ENCODE measurements around the gene EPB41L2.

The EPB41L2 gene

DNA sequence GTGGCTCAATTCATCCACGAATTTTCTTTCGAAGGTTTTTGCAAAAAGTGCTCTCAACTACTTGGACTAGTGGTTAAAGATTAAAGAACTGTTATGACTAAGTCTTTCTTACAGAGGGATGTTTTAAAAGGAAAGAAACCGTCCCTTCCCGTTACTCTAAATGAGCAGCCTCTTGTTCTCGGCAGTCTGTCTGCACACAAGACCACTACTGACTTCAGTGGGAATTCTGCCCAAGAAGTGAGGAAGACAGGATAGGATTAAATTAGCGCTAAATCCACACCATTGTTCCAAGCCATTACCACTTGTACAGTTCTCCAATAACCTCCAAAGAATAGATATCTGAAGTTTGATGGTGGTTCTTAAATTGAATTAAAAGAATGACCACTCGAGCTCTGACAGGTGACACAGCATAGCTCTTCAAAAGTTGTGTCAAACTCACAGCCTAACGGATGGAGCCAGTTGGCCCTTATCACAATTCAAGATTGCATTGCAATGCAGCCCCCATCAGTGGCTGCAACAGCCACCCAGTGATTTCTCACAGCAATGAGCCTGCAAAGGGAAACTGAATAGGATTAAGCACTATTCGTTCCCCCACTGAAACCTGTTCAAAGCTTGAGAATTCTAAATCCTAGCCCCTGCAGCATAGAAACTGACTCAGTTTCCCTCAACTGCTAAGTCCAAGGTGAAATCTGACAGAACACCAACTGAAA is 1.8 kb downstream of the EPB41L2 start:
- no peak for DNase-seq

- DNase-seq = no peak
Measured at GRCh38 chr6:131060311-131060710, 2.7 kb downstream of the EPB41L2 start.

DNA sequence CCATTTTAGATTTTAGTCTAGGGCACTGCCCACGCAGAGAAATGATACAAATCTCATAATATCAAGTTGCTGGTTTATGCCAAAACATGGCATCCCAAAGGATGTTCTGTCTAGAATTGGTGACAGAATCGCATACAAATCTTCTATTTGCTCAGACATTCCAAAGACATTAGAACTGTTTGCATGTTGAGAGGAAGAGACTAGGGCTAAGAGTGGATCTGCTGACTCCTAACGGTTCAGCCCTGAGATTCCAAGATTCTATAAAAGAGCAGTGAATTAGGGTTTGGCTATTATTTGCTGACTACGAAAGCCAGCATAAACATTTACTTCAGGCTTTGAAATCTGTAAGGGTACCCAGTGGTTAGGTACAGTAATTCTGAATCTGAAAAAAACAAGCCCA is 3.6 kb downstream of the EPB41L2 start:
- DNase-seq = no peak

GRCh38 chr6:131058236-131058635 is 4.8 kb downstream of the EPB41L2 start:
- no peak for DNase-seq

- DNase-seq = no peak
Measured at GRCh38 chr6:131054392-131055250, 8.4 kb downstream of the EPB41L2 start.

GRCh38 chr6:131053546-131054240 is 9.4 kb downstream of the EPB41L2 start:
- DNase-seq = no peak

DNA sequence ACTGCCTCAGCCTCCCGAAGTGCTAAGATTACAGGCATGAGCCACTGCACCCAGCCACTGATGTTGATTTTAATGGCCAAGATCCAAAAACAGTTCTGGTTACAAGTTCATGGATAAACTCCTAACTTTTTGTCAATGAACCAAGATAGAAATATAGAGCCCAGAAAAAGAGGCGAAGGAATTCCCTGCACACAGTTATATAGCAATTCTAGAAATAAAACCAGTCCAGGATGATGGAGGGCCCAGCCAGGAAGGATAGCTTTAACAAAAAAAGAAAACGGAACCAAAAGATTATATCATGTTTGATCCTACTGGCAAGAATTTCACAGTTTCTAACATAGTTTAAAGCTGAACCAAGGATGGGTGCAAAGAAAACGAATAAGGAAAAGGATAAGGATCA is 10.9 kb downstream of the EPB41L2 start:
- no peak for DNase-seq

DNA sequence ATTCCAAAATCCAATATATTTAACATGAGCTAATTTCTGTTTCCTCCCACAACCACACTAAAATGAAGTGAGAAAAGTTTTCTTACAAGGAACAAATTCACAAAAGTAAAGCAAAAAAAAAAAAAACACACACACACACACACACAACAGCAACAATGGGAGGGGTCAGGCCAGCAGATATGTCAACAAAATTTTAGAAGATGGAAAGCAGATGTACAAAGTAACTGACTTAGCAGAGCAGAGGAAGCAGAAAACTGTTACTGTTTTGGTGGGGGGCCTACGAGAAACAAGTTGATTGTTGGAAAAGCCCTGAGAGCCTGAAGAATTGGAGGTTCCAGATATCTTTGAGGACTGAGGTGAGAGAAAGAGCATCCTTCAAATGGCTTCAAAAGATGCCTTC is 11.7 kb downstream of the EPB41L2 start:
- DNase-seq = no peak

- DNase-seq = no peak
Measured at GRCh38 chr6:131049608-131050007, 13.4 kb downstream of the EPB41L2 start.

DNA sequence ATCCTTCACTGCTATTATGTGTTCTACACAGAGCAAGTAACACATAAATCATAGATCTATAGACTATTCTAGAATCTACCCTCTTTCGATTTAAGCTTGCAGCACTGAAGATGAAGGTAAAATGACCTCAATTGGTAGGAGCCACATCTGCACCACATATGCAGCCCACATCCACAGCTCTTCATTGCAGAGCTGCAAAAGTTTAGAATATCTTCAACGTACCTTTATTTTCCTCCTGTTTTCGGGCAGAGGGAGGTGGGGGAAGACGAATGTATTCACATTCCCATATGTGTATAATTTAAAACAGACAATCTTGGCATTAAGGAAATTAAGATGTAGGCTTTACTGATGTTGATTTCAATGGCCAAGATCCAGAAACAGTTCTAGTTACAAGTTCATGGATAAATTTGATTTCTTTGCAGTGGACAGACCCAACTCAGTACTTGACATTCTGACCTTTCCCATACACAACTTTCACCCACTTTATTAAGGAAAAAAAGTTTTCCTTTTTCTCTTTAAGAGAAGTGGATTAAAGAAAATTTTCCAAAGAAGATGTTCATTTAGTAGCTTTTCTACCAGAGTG is 14.0 kb downstream of the EPB41L2 start:
- no peak for DNase-seq

DNA sequence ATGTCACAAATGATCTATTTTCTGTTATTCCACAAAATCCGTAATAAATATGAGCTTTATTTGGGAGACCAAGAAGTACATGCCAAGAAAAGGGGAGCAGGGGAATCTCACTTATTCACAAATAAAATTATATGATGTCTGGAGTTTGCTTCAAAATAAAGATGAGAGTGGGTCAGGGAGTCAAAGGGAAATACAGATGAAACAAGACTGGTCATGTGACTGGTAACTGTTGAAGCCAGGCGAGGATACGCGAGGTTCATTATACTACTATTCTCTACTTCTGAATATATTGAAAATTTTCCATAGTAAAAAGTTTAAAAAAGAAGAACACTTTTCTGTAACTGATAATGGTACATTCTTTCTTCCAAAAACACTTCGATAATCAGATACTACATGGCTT is 14.6 kb downstream of the EPB41L2 start:
- DNase-seq = no peak

DNA sequence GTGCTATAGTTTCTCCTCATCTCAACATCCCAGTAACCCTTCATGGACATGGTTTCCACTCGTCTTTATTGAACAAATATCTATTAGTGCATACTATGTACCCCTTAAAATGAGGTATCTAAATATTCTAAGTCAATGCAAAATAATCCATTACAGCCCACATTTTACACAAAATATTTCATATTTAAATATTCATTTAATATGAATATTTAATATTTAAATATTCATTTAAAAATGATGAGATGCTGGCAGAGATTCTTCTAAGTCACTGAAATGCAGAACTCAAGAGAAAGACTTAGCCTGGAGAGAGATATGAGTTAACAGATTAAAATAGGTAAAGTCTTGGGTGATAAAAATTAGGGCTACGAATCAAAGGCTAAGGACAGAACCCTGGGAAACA is 17.9 kb downstream of the EPB41L2 start:
- DNase-seq = no peak

DNA sequence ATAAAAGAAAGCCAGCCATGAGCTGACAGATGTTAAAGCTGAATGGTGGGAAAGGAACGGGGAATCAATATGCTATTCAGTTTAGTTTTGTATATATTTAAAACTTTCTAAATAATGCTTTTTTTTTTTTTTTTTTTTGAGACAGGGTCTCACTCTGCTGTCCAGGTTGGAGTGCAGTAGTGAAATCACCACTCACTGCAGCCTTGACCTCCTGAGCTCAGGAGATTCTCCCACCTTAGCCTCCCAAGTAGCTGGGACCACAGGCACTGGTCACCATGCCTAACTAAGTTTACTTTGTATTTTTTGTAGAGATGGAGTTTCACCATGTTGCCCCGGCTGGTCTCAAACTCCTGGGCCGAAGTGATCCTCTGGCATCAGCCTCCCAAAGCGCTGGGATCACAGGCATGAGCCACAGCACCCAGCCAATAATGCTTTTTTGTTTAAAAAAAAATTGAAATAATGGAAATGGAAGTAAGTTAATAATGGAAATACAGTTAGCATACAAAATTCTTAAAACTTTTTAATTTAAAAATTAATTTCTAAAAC is 19.1 kb downstream of the EPB41L2 start:
- DNase-seq = no peak

DNA sequence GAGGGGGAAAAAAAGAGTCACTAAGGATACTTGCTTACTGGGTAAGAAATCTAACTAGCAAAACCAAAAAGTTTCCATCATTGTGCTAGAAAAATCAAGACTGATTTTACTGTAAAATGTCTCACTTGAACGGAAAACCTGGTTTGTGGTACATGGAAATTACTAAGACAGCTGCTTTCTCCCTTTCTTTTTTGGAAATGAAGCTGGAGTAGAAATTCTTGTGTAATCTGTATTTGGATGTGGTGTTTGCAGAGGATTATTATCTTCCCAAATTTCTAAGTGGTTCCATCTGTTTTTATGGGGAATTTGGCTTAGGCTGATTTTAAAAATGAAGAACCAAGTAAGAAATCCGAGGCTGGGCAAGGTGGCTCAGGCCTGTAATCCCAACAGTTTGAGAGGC is 20.4 kb downstream of the EPB41L2 start:
- DNase-seq = no peak

GRCh38 chr6:131041814-131042213 is 21.2 kb downstream of the EPB41L2 start:
- DNase-seq = no peak

- DNase-seq = no peak
Measured at GRCh38 chr6:131040866-131041265, 22.2 kb downstream of the EPB41L2 start.

DNA sequence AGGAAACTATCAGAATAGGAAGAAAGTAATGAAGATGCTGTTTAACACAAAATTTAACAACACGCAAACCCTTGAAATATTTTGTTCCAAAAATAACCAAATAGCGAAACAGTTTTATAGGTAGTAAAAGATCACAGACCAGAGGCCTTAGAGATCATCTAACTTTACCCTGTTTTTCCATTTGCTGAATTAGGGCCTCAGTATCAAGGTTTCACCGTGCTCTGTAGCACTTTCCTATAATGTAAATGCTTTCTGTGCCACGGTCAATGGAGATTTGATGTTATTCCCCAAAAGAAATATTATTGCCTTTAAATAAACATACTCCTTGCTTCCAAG is 23.7 kb downstream of the EPB41L2 start:
- DNase-seq = no peak

GRCh38 chr6:131038597-131039344 is 24.3 kb downstream of the EPB41L2 start:
- no peak for DNase-seq

GRCh38 chr6:131037194-131037897 is 25.7 kb downstream of the EPB41L2 start:
- no peak for DNase-seq

DNA sequence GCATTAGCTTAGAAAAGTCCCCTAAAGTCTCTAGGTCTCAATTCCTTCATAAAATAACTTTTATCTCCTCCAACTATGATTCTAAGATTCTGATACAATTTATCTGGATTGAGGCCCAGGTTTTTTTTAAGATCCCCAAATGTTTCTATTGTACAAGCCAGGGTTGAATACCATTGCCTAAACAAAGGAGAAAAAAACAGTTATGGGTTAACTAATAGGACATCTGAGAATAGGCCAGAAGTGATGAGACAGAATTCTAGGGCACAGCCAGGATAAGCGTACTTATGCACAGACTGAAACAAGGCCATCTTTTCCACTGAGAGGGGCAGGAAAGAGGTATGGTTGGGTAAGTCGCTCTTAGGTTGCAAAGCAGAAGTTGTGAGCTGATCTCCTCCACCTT is 26.4 kb downstream of the EPB41L2 start:
- DNase-seq = no peak

DNA sequence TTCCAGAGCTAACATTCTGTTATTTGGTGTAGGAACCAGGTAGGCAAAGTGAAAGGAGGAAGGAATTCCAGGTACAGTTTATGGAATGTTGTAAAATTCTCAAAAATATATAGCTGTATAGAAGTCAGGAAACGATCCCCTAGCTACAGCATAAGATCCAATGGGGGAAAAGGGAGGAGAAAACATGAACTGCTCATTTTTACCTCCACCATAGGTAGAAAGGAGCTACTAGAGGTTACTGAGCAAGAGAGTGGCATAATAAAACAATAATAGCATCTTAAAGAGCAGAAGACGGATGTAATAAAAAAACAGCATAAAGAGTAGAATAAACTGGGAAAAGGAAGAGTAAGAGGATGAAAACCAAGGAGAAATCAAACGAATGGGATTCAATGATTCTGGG is 26.9 kb downstream of the EPB41L2 start:
- no peak for DNase-seq

GRCh38 chr6:131035582-131035981 is 27.5 kb downstream of the EPB41L2 start:
- DNase-seq = no peak
